OCI-LY7 (cell line): Measurements from ENCODE around the gene TAS2R30. TPM values are rescaled to one million over a fixed set of nuclear protein-coding genes. Genes with fewer than 3 reads are reported as not detected.

ENCODE experiments used
- BruUV-seq: library from RNA; stranded (reverse); fragments of 400-500 nt; replicated peaks from 2 replicates; lab custom pipeline; 2021; lab: Mats Ljungman, UMichigan
- CTCF ChIA-PET: fragments of 300-600 bp; sonication (Branson Sonifier 250); formaldehyde crosslinking; loops from one replicate; lab custom pipeline; 2022; ENCODE audit warnings: antibody characterized with exemption; ENCODE audit not compliant: unreplicated experiment; lab: Charles Lee
- POLR2A ChIA-PET: fragments of 300-600 bp; sonication (Branson Sonifier 250); formaldehyde crosslinking; loops from one replicate; lab custom pipeline; 2022; ENCODE audit warnings: antibody characterized with exemption; lab: Charles Lee
- DNase-seq: peaks from one replicate; pipeline ENCODE4 v3.0.0-alpha.2; 2015; ENCODE audit warnings: low spot score
- H2AFZ ChIP-seq: fragments of 200-600 bp; sonication (generic), shearing (Covaris generic); 2 replicates; pipeline ENCODE4 v1.6.1; 2014; ENCODE audit warnings: mild to moderate bottlenecking, antibody characterized with exemption, low read length, moderate library complexity
- H3K27ac ChIP-seq: fragments of 200-600 bp; sonication (generic); 2 replicates; pipeline ENCODE4 v1.5.1; 2014; ENCODE audit warnings: mixed run types, low read depth, mild to moderate bottlenecking, moderate library complexity, low read length, inconsistent platforms; ENCODE audit not compliant: poor library complexity, severe bottlenecking
- H3K36me3 ChIP-seq: fragments of 200-600 bp; sonication (generic); 2 replicates; pipeline ENCODE4 v1.6.1; 2014; ENCODE audit warnings: mild to moderate bottlenecking, antibody characterized with exemption, low read length, moderate library complexity, mixed read lengths; ENCODE audit not compliant: insufficient read depth
- H3K4me1 ChIP-seq: fragments of 200-600 bp; sonication (generic); 2 replicates; pipeline ENCODE4 v1.5.1; 2014; ENCODE audit warnings: mild to moderate bottlenecking, low read length; ENCODE audit not compliant: insufficient read depth, poor library complexity, severe bottlenecking
- H3K4me2 ChIP-seq: fragments of 200-600 bp; sonication (generic); 2 replicates; pipeline ENCODE4 v1.6.1; 2014; ENCODE audit warnings: mild to moderate bottlenecking, low read length
- H3K4me3 ChIP-seq: fragments of 200-600 bp; sonication (generic); 2 replicates; pipeline ENCODE4 v1.5.1; 2014; ENCODE audit warnings: mild to moderate bottlenecking, low read depth, low read length; ENCODE audit not compliant: poor library complexity, severe bottlenecking
- H3K79me2 ChIP-seq: fragments of 200-600 bp; sonication (generic); 2 replicates; pipeline ENCODE4 v1.6.1; 2016; ENCODE audit warnings: low read depth, mild to moderate bottlenecking, low read length, moderate library complexity, mixed read lengths; ENCODE audit not compliant: insufficient read depth
- H3K9me2 ChIP-seq: fragments of 200-600 bp; sonication (generic); 2 replicates; pipeline ENCODE4 v1.6.1; 2016; ENCODE audit warnings: mild to moderate bottlenecking, low read length, mixed read lengths; ENCODE audit not compliant: insufficient read depth
- H3K9me3 ChIP-seq: fragments of 200-600 bp; sonication (generic); 2 replicates; pipeline ENCODE4 v1.6.1; 2014; ENCODE audit warnings: mild to moderate bottlenecking, mixed run types, low read length, mixed read lengths
- H4K20me1 ChIP-seq: fragments of 200-600 bp; sonication (generic); 2 replicates; pipeline ENCODE4 v1.6.1; 2014; ENCODE audit warnings: mild to moderate bottlenecking, antibody characterized with exemption, low read length, moderate library complexity, mixed read lengths; ENCODE audit not compliant: insufficient read depth
- CTCF ChIP-seq: fragments of 200-600 bp; sonication (generic); conservative IDR thresholded peaks from 2 replicates; pipeline ENCODE4 v1.5.1; 2014; ENCODE audit warnings: mild to moderate bottlenecking, antibody characterized with exemption, low read length, moderate library complexity, mixed read lengths
- EZH2phosphoT487 ChIP-seq: fragments of 200-600 bp; sonication (generic); IDR thresholded peaks from 2 replicates; pipeline ENCODE4 v1.6.1; 2018; ENCODE audit warnings: low read depth, borderline replicate concordance, mild to moderate bottlenecking, mixed run types, antibody characterized with exemption, low read length, moderate library complexity, mixed read lengths
- intact Hi-C: fragments of 100-400 bp; cut with micrococcal nuclease; formaldehyde crosslinking; loops from one replicate; pipeline ENCODE4 v1.10.0; 2022; ENCODE audit not compliant: unreplicated experiment
- total RNA-seq, 2 experiments: library from RNA; depleted of rRNA in 1 of 2; stranded (reverse); fragments of >200 nt in 1 of 2; shearing (Covaris generic) in 1 of 2; gene quantifications; 2 replicates each; pipeline ENCODE4 v1.2.3, GENCODE V29; 2014 to 2022

The TAS2R30 gene
- total RNA-seq, 2 experiments from 2014 or later = 4.1 to 6.0 TPM

GRCh38 chr12:11171145-11171968, 36.9 kb upstream of the TAS2R30 start, which contains the start of gene SMIM10L1:
Gene SMIM10L1 (plus strand): TSS chr12:11171194. CDS start chr12:11171357, 163 bp downstream.
- Histone ChIP-seq H3K79me2 (peaks cover 66% of the 10 kb centered on the region), H3K4me1 (peaks cover 22% of the 10 kb centered on the region), H2AFZ (peak within 1 kb of the TSS; percentile 77), H3K4me3 (peak within 1 kb of the TSS; percentile 77), H3K9me3 (no peaks in the 10 kb centered on the region), H3K36me3 (peaks cover 29% of the 10 kb centered on the region), H4K20me1 (peaks cover 30% of the 10 kb centered on the region), H3K27ac (peak within 1 kb of the TSS; percentile 83), H3K9me2 (no peaks in the 10 kb centered on the region), H3K4me2 (peak within 1 kb of the TSS; percentile 85)
- DNase-seq = peak; percentile 97
- no TSS peak for BruUV-seq
- intact Hi-C loops = loop anchor here (2.0 kb wide), 1 partner anchor 449 kb away; the partner anchor contains the start of gene YBX3
- POLR2A ChIA-PET = interaction anchor here (0.5 to 2.1 kb wide), 11 partner anchors 8 to 1185 kb away, joined by 3 to 7 read pairs (median 3); partner anchors contain the start of gene TAS2R46
- TF ChIP-seq EZH2phosphoT487 = no peak
- TF ChIP-seq CTCF = no peak; the same call in 1 of the 2 replicates
- CTCF ChIA-PET = no interaction called here

DNA sequence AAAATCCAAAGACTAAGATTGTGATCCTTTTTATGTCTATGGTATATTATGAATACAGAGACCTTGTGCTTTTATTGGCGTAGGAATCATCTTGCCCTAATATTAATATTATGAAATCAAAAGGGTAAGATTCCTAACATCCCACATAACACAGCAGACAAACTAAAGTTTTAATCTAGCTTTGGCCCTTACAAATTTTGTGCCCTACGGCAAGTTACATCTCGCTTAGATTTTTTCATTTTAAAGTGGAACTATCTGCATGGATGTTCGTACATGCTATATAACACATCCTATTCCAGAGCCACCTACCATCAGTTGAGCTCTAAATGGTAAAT, 36.3 kb upstream of the TAS2R30 start:
- peak overlapping the region; percentile 77 for H3K4me3 ChIP-seq
- ChIA-PET CTCF (no interaction called here), POLR2A (interaction anchor here (0.5 to 2.1 kb wide), 9 partner anchors 8 to 1184 kb away, joined by 3 to 7 read pairs (median 3); partner anchors contain the start of gene TAS2R46)
- intact Hi-C loops = loop anchor here (2.0 kb wide), 1 partner anchor 448 kb away; the partner anchor contains the start of gene YBX3
- no TSS peak for BruUV-seq
- H4K20me1 ChIP-seq = peaks cover 30% of the 10 kb centered on the region
- H2AFZ ChIP-seq = peak overlapping the region; percentile 77
- no peak for TF ChIP-seq CTCF
- no peak for TF ChIP-seq EZH2phosphoT487
- peaks cover 34% of the 10 kb centered on the region for H3K36me3 ChIP-seq
- no peaks in the 10 kb centered on the region for H3K9me2 ChIP-seq
- H3K79me2 ChIP-seq = peaks cover 66% of the 10 kb centered on the region
- peak overlapping the region; percentile 83 for H3K27ac ChIP-seq
- peak overlapping the region; percentile 85 for H3K4me2 ChIP-seq
- no peaks in the 10 kb centered on the region for H3K9me3 ChIP-seq
- DNase-seq = no peak
- peaks cover 22% of the 10 kb centered on the region for H3K4me1 ChIP-seq
